GM21717 (cell line): Measurements from ENCODE around the gene MOGAT1.
"Not testable (repeated sequence)": the region's sequence is repeated elsewhere in the genome, so short reads cannot be mapped to it uniquely, and the experiment has no call there.

ENCODE experiments used
- ATAC-seq: cut with Tn5 transposase; IDR thresholded peaks from one replicate; pipeline ENCODE4 v1.9.1; 2021; ENCODE audit warnings: mild to moderate bottlenecking, moderate library complexity; ENCODE audit not compliant: unreplicated experiment

Gene MOGAT1

GRCh38 chr2:222736924-222737323 lies 65.5 kb downstream of the MOGAT1 start:
- ATAC-seq = no peak

GRCh38 chr2:222738312-222738711 lies 66.9 kb downstream of the MOGAT1 start:
- ATAC-seq = no peak

GRCh38 chr2:222738809-222739208 lies 67.4 kb downstream of the MOGAT1 start:
- no peak for ATAC-seq

GRCh38 chr2:222739939-222740338 lies 68.5 kb downstream of the MOGAT1 start:
- ATAC-seq = no peak

GRCh38 chr2:222743251-222743812 lies 71.9 kb downstream of the MOGAT1 start:
- ATAC-seq = no peak

GRCh38 chr2:222745836-222746559 lies 74.5 kb downstream of the MOGAT1 start:
- ATAC-seq = no peak

- peak; percentile 74 for ATAC-seq
These were observed 76.2 kb downstream of the MOGAT1 start for GRCh38 chr2:222747526-222748160.

- no peak for ATAC-seq
These were observed 79.1 kb downstream of the MOGAT1 start for GRCh38 chr2:222750533-222750932.

GRCh38 chr2:222751238-222751637 lies 79.8 kb downstream of the MOGAT1 start:
- ATAC-seq = no peak

- ATAC-seq = no peak
These were observed 80.6 kb downstream of the MOGAT1 start for GRCh38 chr2:222751821-222752719.

- ATAC-seq = no peak
These were observed 81.3 kb downstream of the MOGAT1 start for GRCh38 chr2:222752746-222753145.

- ATAC-seq = no peak
These were observed 81.9 kb downstream of the MOGAT1 start for GRCh38 chr2:222753251-222753824.

- ATAC-seq = no peak
These were observed 83.0 kb downstream of the MOGAT1 start for GRCh38 chr2:222754324-222754930.

- not testable (repeated sequence) for ATAC-seq
These were observed 84.1 kb downstream of the MOGAT1 start for GRCh38 chr2:222755593-222755992.

GRCh38 chr2:222756362-222756831 lies 84.9 kb downstream of the MOGAT1 start:
- no peak for ATAC-seq

- no peak for ATAC-seq
These were observed 85.6 kb downstream of the MOGAT1 start for GRCh38 chr2:222756951-222757650.
